ENCODE measurements around the gene ACOX1.

ACOX1 gene

DNA sequence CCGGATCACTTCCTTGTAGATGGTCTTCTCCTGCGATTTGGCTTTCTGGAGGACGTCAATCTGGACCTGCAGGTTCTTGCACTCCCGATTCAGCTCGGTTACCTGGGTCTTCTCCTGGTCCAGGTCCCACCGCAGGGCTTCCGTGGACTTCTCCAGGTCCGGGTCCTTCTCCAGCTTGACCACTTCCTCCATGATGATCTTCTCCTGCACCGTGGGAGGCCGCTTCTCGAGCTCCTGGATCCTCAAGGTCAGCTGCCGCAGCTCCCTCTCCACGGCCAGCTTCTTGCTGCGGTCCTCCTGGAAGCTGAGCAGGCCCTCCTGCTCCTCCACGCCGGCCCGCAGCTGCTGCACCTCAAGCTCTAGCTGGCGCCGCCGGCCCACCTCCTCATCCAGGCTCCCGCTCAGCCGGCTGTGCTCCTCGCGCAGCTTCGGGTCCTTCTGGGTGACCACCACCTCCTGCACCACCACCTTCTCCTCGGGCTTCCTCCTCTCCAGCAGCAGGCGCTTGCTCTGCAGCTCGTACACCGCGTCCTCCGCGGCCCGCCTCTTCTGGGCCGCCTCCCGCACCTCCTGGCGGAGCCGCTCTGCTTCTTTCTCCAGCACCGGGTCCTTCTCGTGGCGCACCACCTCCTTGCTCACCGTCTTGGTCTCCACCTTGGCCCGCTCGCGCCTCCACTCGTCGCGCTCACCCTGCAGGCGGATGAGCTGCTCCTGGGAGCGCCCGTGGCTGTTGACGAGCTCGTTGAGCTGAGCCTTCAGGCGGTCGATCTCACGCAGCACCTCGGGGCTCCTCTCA, 29.9 kb upstream of the ACOX1 start:
- DNase-seq (ENCODE audit: low read depth): no peak

DNA sequence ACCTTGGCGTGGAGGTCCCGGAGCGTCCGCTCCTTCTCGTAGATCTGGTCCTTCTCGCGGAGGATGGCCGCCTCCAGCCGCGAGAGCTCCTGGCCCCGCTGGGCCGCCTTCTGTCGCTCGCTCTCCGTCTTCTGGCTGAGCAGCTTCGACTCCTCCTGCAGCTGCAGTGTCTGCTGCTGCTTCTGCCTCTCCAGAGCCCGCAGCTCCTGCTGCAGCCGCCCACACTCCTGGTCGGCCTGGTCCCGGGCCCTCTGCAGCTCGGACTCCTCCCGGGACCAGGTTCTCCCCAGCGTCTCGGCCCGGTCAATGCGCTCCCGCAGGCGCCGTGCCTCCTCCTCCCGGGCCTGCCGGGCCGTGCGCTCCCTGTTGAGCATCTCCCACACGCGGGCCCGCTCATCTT, 29.2 kb upstream of the ACOX1 start:
- no peak for DNase-seq (ENCODE audit: low read depth)

DNA sequence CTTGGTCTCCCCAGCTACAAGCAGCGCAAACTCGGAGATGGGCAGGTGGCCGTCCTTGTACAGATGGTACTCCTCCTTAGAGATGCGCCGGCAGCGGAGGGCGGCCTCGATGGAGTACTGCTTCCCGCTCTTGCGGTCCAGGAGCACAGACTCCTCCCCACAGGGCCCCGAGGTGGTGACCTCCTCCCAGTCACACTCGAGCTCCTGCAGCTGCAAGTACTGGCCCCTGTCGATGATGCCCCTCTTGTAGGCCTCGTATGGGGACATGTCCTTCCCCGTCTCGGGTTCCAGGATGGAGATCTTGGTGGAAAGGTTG, 28.8 kb upstream of the ACOX1 start:
- DNase-seq (ENCODE audit: low read depth): no peak

DNA sequence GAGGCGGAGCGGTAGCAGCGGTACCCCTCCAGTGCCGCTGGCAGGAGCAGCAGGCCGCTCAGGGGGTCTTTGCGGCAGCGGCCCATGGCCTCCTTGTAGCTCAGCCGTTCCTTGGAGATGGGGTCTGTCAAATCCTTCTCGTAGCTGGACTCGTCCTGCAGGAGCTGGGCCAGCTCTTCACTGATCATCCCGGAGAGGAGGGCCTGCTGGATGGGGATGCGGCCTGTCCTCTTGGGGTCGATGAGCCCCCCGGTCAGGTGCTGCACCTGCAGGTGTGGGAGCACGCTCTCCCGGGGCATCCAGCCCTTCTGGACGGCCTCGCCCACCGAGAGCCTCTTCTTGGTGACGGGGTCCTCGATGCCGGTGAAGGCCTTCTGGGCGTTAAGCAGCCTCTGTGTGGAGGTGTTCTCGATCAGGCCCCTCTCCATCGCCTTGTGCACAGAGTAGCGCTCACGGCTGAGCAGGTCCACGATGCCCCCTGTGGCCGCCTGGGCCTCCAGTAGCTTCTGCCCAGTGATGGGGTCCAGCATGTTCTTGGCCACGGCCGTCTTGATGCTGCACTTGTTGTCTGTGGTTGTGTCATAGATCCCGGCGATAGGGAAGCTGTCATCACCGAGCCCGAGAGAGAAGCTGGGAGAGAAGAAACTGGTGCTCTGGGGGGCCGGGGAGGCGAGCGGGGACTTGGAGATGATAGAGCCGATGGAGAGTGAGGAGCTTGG, 28.3 kb upstream of the ACOX1 start:
- DNase-seq (ENCODE audit: low read depth): no peak

DNA sequence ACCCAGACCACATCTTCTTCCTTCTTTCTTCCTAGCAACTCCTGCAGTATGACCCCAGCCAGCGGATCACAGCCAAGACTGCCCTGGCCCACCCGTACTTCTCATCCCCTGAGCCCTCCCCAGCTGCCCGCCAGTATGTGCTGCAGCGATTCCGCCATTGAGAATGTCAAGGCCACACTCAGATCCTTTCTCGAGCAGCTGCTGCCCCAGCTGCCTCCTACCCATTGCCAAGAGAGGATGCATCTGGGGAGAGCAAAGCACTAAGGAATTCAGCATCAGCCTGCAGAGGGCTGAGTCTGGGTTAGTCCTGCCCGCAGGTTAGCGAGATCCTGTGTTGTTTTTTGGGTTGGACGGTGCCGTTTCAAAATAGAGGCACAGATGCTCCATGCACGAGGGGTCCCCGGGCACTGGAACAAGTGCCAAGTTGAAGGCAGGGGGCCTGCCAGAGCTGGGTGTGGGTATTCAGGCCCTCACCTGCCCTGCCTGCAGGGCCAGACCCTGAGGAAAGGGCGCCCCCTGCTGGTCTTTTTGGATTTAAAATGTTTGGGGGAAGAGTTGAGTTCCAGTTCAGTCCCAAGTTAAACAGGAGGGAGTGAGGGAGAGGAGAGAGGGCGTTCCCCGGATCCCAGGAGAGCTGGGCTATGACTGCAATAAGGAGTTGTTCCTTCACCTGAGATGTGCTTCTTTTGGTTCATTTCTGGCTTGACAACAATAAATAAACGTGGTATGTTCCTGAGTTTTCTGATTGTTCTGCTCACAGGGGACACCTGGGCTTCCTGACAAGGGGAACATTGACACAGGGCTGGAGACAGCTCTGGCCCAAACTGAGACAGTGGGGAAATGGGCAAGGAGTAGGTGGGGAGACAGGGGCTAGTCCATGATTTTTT, 26.5 kb upstream of the ACOX1 start:
- peak; percentile 70 for DNase-seq (ENCODE audit: low read depth)

DNA sequence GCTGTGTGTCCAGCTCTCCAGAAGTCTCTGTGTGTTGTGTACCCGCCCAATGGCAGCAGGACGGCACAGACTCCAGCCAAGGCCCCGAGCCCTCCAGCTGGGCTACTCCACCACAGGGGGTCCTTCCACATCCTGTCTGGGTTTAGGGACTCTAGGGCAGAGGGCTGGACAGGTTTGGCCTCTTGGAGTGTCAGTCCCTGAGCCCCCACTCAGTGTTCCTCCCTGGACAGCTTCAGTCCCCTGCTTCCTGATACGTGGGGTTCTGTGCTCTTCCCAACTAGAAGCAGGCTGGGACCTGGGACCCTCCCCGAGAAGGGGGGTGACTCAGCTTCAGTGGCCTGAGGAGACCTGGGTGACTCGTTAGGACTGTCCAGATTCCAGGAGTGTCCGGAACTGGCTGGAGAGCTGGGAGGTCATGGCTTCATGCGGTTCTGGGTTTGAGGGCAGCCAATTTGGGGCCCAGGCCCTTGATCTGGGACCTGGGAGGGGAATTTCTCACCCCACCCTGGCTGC, 25.8 kb upstream of the ACOX1 start:
- DNase-seq (ENCODE audit: low read depth): no peak

DNA sequence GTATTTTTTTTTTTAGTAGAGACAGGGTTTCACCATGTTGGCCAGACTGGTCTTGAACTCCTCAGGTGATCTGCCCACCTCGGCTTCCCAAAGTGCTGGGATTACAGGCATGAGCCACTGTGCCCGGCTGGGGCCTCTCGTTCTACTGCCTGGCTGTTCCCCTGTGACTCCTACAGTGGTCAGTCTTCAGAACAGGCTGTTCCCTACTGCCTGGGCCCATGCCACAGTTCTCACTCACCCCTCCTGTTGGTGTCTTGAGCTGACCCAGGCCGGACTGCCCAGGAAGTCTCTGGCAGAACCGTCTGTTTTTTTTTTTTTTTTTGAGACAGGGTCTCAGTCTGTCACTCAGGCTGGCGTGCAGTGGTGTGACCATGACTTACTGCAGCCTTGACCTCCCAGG, 24.9 kb upstream of the ACOX1 start:
- DNase-seq (ENCODE audit: low read depth): no peak

DNA sequence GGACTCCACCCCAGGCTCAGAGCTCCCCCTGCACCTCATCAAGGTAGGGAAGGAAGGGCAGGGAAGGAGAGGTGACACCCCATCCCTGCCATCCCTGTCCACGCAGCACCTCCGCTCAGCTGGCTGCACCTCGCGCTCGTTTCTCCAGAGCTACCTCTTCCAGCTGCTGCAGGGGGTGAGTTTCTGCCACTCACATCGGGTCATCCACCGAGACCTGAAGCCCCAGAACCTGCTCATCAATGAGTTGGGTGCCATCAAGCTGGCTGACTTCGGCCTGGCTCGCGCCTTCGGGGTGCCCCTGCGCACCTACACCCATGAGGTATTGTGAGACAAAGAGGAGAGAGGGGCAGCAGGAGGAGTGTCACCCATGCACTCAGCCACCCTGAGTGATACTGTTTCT, 23.1 kb upstream of the ACOX1 start:
- no peak for DNase-seq (ENCODE audit: low read depth)

DNA sequence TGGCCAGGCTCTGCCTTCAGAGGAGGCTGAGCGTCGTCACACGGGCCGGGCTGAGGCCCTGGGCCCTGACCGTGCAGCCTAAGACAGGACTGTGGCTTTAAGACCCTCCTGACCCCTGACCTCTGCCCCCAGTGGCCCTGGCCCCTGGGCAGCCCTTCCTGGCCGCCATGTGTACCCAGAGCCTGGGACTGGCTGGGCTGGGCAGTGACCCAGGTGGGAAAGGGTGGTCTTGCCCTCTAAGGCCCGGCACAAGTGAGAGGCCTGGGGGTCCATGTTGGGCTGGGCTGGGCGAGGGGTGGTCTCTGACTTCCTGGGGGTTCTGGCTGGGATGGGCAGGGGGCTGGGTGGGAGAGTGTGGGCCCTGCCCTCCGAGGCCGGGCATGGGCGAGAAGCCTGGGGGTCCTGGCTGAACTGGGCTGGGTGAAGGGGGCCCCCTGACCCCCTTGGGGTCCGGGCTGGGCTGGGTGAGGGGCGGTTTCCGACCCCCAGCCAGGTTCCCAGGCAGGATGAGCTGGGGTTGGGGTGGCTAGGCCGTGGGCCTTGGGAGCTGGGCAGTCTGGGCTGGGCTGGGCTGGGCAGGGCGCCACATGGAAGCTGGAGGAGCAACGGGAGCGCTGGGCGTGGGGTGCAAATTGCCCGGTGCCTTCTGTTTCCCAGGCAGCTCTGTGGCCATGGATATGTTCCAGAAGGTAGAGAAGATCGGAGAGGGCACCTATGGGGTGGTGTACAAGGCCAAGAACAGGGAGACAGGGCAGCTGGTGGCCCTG, 22.0 kb upstream of the ACOX1 start, which contains the start of gene CDK3:
CDK3 (plus strand) TSS at position 101 of the 767 bp plus-strand sequence; CDS start at position 672, 571 bp downstream.
- DNase-seq (ENCODE audit: low read depth): no peak

DNA sequence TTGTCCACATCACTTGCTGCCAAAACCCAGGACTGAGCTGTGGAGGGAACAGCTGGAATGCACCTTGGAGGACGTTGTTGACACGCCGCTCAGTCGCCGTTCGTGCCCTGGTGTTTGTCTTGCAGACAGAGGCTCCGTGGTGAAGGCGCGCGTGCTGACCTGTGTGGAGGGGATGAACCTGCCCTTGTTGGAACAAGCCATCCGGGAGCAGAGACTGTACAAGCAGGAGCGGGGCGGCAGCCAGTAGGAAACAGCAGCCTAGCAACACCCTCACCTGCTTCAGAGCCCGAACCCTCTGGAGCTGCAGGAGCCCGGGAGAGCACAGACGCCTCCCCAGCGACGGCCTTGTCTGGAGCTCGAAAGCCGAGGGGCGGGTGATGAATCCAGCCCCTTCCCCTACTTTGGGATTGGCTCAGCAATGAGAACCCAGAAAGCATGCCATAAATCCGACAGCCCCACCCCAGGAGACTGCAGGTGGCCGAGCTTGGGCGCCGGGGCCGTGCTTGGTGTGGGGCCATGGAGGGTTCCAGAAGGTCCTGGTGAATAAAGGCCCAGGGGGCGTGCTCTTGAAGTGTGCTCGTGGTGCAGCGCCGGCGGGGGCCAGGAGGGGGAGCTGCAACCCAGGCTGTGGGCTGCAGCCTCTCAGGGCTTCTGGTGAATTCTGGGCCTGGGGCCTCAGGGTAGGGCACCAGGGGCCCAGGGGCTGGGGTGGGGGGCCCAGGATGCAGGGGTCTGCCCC, 21.2 kb upstream of the ACOX1 start:
- peak; percentile 47 for DNase-seq (ENCODE audit: low read depth)

DNA sequence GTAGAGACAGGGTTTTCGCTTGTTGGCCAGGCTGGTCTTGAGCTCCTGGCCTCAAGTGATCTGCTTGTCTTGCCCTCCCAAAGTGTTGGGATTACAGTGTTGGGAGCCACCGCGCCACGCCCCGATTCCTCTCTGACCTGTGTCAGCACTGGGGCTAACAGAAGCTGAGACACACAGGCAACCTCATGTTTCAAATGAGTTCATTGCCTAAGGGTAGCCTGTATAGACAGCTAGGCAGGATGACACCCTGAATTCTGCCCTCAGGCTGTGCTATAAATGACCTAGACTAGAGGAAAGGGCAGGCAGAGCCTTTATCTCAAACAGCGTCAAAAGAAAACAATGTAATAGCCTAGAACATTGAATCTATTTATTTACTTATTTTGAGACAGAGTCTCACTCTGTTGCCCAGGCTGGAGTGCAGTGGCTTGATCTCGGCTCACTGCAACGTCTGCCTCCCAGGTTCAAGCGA, 19.4 kb upstream of the ACOX1 start:
- no peak for DNase-seq (ENCODE audit: low read depth)

DNA sequence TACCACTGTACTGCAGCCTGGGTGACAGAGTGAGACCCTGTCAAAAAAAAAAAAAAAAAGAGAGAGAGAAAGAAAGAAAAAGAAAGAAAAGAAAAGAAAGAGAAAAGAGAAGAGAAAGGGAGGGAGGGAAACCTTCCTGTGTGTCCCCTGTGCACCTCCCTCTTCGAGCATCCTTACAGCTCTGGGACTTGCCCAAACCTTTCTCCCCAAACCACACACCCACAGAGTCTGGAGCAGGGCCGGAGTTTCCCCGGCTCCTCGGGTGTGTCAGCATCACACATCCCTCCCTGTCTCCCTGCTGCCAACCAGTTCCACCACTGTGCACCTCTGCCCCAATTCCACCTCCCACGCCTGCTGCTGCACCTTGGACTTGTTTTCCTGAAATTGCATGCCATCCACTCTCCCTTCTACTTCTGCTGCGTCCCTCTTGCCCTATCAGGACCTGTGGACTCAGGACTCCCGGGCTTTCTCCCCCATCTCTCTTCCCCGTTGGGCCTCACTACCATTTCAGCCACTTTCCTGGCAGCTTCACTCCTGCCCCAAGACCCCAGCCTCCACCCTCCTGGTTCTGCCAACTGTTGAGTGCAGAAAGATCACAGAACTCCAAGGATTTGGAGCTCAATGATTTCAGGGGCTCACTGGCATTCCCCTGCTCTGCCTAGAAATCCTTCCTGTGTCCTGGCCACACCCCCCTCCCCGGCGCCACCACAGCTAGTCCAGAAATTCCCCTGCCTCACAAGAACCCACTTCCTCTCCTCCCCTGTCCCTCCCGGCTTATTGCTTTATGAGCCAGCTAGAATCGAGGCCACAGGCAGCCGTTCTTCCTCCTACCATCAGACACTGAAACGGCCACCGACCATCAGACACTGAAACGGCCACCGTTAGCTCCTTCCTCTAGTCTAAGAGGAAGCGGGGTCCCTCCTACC, 18.0 kb upstream of the ACOX1 start:
- DNase-seq (ENCODE audit: low read depth): peak; percentile 19

DNA sequence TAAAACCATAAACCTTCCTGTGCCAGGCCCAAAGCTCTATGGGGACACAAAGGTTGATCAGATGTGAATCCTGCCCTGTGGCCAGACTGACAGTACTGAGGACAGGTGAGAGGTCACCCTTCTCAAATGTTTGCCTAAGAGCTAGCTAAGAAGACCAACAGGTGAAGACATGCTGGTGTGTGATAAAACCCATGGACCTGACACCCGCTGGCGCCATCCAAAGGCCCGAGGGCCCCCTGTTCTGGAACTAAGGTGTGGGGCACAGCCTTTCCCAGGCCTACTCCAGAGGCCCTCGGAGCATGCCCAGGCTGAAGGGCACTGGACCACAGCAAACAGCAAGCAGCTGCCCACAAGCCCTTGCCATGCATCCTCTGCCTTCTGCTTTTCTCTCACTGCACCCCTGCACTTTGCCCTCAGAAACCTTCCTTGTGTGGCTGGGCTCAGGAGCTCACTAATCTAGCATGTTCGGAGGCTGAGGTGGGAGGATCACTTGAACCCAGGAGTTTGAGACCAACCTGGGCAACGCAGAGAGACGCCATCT, 16.5 kb upstream of the ACOX1 start:
- DNase-seq (ENCODE audit: low read depth): no peak

DNA sequence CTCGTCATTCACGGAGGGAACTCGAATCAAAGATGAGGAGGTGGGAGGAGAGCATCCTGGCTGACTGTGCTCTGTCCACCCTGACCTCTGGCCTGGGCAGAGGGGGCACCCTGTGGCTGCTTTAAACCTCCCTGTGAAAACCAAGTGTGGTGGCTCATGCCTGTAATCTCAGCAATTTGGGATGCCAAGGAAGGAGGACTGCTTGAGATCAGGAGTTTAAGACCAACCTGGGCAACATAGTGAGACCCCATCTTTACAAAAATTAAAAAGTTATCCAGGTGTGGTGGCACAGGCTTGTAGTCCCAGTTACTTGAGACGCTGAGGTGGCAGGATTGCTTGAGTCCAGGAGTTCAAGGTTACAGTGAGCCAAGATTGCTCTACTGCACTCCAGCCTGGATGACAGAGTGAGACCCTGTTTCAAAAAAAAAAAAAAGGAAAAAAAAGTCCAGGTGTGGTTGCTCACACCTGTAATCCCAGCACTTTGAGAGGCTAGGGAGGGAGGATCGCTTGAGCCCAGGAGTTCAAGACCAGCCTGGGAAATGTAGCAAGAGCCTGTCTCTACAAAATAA, 15.9 kb upstream of the ACOX1 start:
- no peak for DNase-seq (ENCODE audit: low read depth)

DNA sequence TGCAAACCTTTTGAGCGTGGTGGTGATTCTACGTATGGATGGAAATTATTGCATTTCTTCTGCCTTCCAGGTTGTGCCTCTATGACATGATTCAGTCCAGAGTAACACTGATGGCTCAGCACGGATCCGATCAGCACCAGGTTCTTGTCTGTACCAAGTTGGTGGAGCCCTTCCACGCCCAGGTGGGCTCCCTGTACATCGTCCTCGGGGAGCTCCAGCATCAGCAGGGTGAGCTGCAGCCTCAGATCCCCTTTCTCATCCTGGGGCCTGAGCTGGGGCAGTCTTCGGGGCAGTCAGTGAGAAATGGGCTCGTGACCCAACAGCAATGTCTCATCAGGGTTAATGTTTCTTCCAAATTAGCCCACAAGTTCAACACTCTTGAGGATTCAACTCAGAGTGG, 12.4 kb upstream of the ACOX1 start:
- no peak for DNase-seq (ENCODE audit: low read depth)

DNA sequence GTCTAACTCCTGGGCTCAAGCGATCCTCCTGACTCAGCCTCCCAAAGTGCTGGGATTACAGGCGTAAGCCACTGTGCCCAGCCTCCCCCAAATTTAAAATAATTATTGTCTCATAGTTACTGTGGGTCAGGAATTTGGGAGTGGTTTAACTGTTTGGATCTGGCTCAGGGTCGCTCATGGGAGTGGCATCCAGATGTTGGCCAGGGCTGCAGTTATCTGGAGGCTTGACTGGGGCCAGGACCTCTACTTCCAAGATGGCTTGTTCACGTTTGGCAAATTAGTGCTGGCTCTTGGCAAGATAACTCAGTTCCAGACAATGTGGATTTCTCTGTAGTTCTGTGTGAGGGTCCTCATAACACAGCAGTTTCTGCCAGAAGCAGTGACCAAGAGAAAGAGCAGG, 8.1 kb upstream of the ACOX1 start:
- DNase-seq (ENCODE audit: low read depth): no peak

DNA sequence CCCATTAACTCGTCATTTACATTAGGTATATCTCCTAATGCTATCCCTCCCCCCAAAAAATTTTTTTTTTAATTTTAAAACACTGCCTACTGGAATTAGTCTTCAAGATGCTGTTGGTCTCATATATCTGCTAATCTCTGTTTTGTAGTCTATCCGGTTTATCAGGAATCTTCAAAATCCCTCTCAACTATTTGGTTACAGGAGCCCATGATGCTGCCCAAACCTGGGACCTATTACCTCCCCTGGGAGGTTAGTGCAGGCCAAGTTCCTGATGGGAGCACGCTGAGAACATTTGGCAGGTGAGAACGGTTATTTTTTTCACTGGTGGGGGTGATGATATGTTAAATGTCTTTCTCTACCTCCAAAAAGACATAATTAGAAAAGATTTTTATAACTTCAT, 7.0 kb upstream of the ACOX1 start:
- DNase-seq (ENCODE audit: low read depth): no peak

DNA sequence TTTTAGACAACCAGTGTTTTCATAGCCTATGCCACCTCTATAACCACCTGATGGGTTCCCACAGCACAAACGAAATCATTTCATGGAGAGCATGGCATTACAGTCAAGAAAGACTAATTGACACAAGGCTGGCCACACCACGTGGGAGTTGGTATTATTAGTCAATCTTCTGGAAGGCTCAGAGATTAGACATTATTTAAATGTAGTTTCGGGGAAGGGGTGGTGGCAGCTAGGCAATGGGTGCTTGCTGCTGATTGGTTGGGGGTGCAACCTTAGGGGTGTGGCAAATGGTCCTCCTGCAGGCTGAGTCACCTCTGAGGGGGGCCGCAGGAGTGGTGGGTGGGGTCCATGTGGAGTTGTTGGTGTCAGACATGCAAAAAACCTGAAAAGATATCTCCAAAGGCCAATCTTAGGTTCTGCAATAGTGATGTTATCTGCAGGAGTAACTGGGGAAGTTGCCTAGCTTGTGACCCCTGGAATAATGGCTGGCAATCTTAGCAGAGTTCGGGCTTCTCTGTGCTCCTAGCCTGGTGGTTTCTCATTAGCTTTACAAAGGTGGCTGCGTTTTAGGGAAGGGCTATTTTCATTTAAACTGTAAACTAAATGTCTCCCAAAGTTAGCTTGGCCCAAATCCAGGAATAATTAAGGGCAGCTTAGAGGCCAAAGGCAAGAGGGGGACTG, 4.7 kb upstream of the ACOX1 start:
- no peak for DNase-seq (ENCODE audit: low read depth)

Data from activated T-cell treated with anti-CD3 and anti-CD28 coated beads for 24 hours (primary cell).